ENCODE data around the gene MEF2B. TPM values are rescaled to one million over a fixed set of nuclear protein-coding genes. Genes with fewer than 3 reads are reported as not detected.

Gene MEF2B
- total and polyA plus RNA-seq, 2 donors (not counting 3 experiments of a cell fraction or from before 2014, with no cell fraction given): 0.52 to 1.2 TPM

DNA sequence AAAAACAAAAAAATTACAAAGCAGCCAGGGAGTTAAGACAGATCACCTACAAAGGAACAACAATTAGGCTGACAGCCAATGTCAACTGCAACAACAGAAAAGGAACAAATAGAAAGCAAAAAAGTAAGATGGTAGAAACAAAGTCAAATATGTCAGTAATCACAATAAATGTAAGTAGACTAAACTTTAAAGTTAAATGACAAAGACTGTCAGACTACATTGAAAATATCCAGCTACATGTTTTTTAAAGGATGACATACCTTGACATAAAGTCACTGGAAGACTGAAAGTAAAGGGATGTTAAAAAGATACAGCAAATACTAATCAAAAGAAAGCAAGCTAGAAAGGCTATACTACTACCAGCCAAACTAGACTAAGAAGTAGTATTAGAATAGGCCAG is 46.7 kb downstream of the MEF2B start:
- TF ChIP-seq EZH2 (IDR thresholded peaks at IDR 0.05; ENCODE audit: borderline replicate concordance, low read depth, low read length, severe bottlenecking) (no peak), POLR2AphosphoS5 (IDR thresholded peaks at IDR 0.05; ENCODE audit: insufficient read depth, low read depth, low read length) (no peak), JUN (IDR thresholded peaks at IDR 0.05; ENCODE audit: borderline replicate concordance, insufficient read depth, insufficient read length, low read depth) (no peak), MYC (IDR thresholded peaks at IDR 0.05; ENCODE audit: low read depth, low read length) (no peak), GATA2 (IDR thresholded peaks at IDR 0.05; ENCODE audit: insufficient read depth, insufficient read length, low read depth, low read length) (no peak), FOS (IDR thresholded peaks at IDR 0.05; ENCODE audit: borderline replicate concordance, insufficient read depth, low read length) (no peak), POLR2A (IDR thresholded peaks at IDR 0.05; ENCODE audit: low read depth, low read length) (no peak)
- TF ChIP-seq, protein P1, sequence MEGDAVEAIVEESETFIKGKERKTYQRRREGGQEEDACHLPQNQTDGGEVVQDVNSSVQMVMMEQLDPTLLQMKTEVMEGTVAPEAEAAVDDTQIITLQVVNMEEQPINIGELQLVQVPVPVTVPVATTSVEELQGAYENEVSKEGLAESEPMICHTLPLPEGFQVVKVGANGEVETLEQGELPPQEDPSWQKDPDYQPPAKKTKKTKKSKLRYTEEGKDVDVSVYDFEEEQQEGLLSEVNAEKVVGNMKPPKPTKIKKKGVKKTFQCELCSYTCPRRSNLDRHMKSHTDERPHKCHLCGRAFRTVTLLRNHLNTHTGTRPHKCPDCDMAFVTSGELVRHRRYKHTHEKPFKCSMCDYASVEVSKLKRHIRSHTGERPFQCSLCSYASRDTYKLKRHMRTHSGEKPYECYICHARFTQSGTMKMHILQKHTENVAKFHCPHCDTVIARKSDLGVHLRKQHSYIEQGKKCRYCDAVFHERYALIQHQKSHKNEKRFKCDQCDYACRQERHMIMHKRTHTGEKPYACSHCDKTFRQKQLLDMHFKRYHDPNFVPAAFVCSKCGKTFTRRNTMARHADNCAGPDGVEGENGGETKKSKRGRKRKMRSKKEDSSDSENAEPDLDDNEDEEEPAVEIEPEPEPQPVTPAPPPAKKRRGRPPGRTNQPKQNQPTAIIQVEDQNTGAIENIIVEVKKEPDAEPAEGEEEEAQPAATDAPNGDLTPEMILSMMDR (IDR thresholded peaks at IDR 0.05; ENCODE audit: extremely low read depth in 1 of 2, insufficient read depth in 1 of 2, low read depth in 1 of 2, low read length in 2 of 2): no peak
- TF ChIP-seq, protein P2, sequence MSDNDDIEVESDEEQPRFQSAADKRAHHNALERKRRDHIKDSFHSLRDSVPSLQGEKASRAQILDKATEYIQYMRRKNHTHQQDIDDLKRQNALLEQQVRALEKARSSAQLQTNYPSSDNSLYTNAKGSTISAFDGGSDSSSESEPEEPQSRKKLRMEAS (IDR thresholded peaks at IDR 0.05; ENCODE audit: insufficient read depth, insufficient read length): no peak
- Histone ChIP-seq H4K20me1 (replicated peaks; ENCODE audit: control insufficient read depth, extremely low read depth, insufficient read depth, low read length) (no peaks in the 10 kb centered on the region), H3K4me2 (ENCODE audit: insufficient read depth, low read length) (no peak overlapping the region), H3K9ac (replicated peaks; ENCODE audit: extremely low read depth, insufficient read depth, low read length) (no peak overlapping the region), H3K27me3 (ENCODE audit: control insufficient read depth in 2 of 2, insufficient read depth in 2 of 2, low read length in 2 of 2) (no peaks in the 10 kb centered on the region), H3K36me3 (ENCODE audit: control insufficient read depth in 2 of 2, extremely low read depth in 1 of 2, insufficient read depth in 2 of 2, low read length in 2 of 2) (no peaks in the 10 kb centered on the region), H3K9me3 (replicated peaks; ENCODE audit: control insufficient read depth, insufficient read depth, low read length) (no peaks in the 10 kb centered on the region), H3K4me3 (replicated peaks in 1 of 3; ENCODE audit: insufficient read depth in 1 of 3, low read depth in 1 of 3, low read length in 3 of 3) (no peak overlapping the region), H2AFZ (ENCODE audit: low read depth, low read length) (no peak overlapping the region), H3K9me1 (replicated peaks; ENCODE audit: control insufficient read depth, extremely low read depth, insufficient read depth, low read length) (no peaks in the 10 kb centered on the region), H3K79me2 (ENCODE audit: control insufficient read depth, insufficient read depth, low read length) (no peaks in the 10 kb centered on the region), H3K4me1 (ENCODE audit: control insufficient read depth, extremely low read depth, insufficient read depth, low read length) (no peaks in the 10 kb centered on the region), H3K27ac (ENCODE audit: insufficient read depth, low read depth, low read length) (no peak overlapping the region)
- intact Hi-C loops (cut with micrococcal nuclease) (no loop called here), dilution Hi-C loops (cut with MboI; ENCODE audit: extremely low pct_ligation_motif_present, low sequenced_read_pairs) (no loop called here)
- no TSS peak for BruUV-seq (replicated peaks)
- CTCF ChIA-PET: interaction anchor here (1.2 to 2.1 kb wide), 3 partner anchors 8 to 55 kb away, joined by 3 to 5 read pairs (median 3); no protein-coding TSS in a partner anchor
- POLR2A ChIA-PET: no interaction called here
- DNase-seq (ENCODE audit: low read depth, low spot score) (no peak), FAIRE-seq (no peak)
